ENCODE data around the gene ZNF785. TPM values are rescaled to one million over a fixed set of nuclear protein-coding genes. Genes with fewer than 3 reads are reported as not detected.
"Not testable (repeated sequence)": the region's sequence is repeated elsewhere in the genome, so short reads cannot be mapped to it uniquely, and the experiment has no call there.

ZNF785 gene
- total and polyA plus RNA-seq, 7 donors: 0.92 to 19.9 (median 7.8) TPM

GRCh38 chr16:30600215-30600614, 14.7 kb upstream of the ZNF785 start:
- TF ChIP-seq EP300 (IDR thresholded peaks at IDR 0.05) (no peak), POLR2A (IDR thresholded peaks at IDR 0.05) (no peak), POLR2AphosphoS5 (IDR thresholded peaks at IDR 0.05) (no peak), CTCF (IDR thresholded peaks at IDR 0.05) (no peak)

GRCh38 chr16:30592871-30593270, 7.4 kb upstream of the ZNF785 start:
- intact Hi-C loops (cut with DNase I): no loop called here
- no peaks in the 10 kb centered on the region for H3K4me1 ChIP-seq
- no peaks in the 10 kb centered on the region for H3K9me3 ChIP-seq
- H3K4me3 ChIP-seq: no peak overlapping the region
- TF ChIP-seq CTCF (IDR thresholded peaks at IDR 0.05): no peak
- TF ChIP-seq EP300 (IDR thresholded peaks at IDR 0.05): no peak
- TF ChIP-seq POLR2AphosphoS5 (IDR thresholded peaks at IDR 0.05): no peak
- no peak for TF ChIP-seq POLR2A (IDR thresholded peaks at IDR 0.05)
- 95 to 98% methylated on average over 4 of the region's 4 CpGs for WGBS, 2 donors
- DNase-seq: no peak
- no peaks in the 10 kb centered on the region for H3K36me3 ChIP-seq
- no peaks in the 10 kb centered on the region for H3K27me3 ChIP-seq
- H3K27ac ChIP-seq: no peak overlapping the region

More at GRCh38 chr16:30600215-30600614, 14.7 kb upstream of the ZNF785 start:
- Histone ChIP-seq H3K4me1 (peaks cover 0 to 9% (median 4%) of the 10 kb centered on the region in 4 donors), H3K27ac (no peak overlapping the region), H3K4me3 (no peak overlapping the region), H3K9me3 (no peaks in the 10 kb centered on the region), H3K36me3 (peaks cover 5 to 26% (median 19%) of the 10 kb centered on the region in 4 donors), H3K27me3 (no peaks in the 10 kb centered on the region)
- 96% methylated on average over 3 of the region's 3 CpGs for WGBS, 2 donors
- DNase-seq: no peak
- intact Hi-C loops (cut with DNase I): no loop called here

- H3K27me3 ChIP-seq; H3K27ac ChIP-seq; H3K4me1 ChIP-seq; DNase-seq; H3K36me3 ChIP-seq; intact Hi-C loops (cut with DNase I); H3K9me3 ChIP-seq; H3K4me3 ChIP-seq: not testable (repeated sequence)
- WGBS, 2 donors: 97 to 98% methylated on average over 9 of the region's 9 CpGs
These were observed 5.4 kb upstream of the ZNF785 start for GRCh38 chr16:30590869-30591268.

- H3K36me3 ChIP-seq; H3K27ac ChIP-seq; intact Hi-C loops (cut with DNase I); H3K27me3 ChIP-seq; DNase-seq; H3K4me3 ChIP-seq; H3K9me3 ChIP-seq: not testable (repeated sequence)
- 89 to 94% methylated on average over 2 of the region's 2 CpGs for WGBS, 2 donors
- H3K4me1 ChIP-seq: peaks cover 0 to 13% (median 9%) of the 10 kb centered on the region in 4 donors
These were observed 4.1 kb upstream of the ZNF785 start for GRCh38 chr16:30589582-30589981.

GRCh38 chr16:30588651-30589050, 3.2 kb upstream of the ZNF785 start:
- Histone ChIP-seq H3K27me3 (no peaks in the 10 kb centered on the region), H3K36me3 (peaks cover 0 to 4% (median 0%) of the 10 kb centered on the region in 4 donors), H3K27ac (no peak overlapping the region), H3K4me3 (no peak overlapping the region), H3K9me3 (no peaks in the 10 kb centered on the region), H3K4me1 (peaks cover 0 to 20% (median 17%) of the 10 kb centered on the region in 4 donors)
- WGBS, 2 donors: 91 to 95% methylated on average over 2 of the region's 2 CpGs
- TF ChIP-seq CTCF (IDR thresholded peaks at IDR 0.05) (no peak), POLR2A (IDR thresholded peaks at IDR 0.05) (no peak), POLR2AphosphoS5 (IDR thresholded peaks at IDR 0.05) (no peak), EP300 (IDR thresholded peaks at IDR 0.05) (no peak)
- intact Hi-C loops (cut with DNase I): no loop called here
- DNase-seq: no peak

- DNase-seq: peak; percentile 66
- intact Hi-C loops (cut with DNase I): loop anchor here (1.0 to 2.0 kb wide), 3 partner anchors 14 to 44 kb away; partner anchors contain the start of genes ZNF688 and ZNF764
- WGBS, 2 donors: 1 to 2% methylated on average over 23 of the region's 23 CpGs
- Histone ChIP-seq H3K27ac (peak overlapping the region; percentile 91 to 94 (median 94)), H3K36me3 (peaks cover 7 to 33% (median 19%) of the 10 kb centered on the region in 4 donors), H3K9me3 (no peaks in the 10 kb centered on the region), H3K27me3 (no peaks in the 10 kb centered on the region), H3K4me3 (peak overlapping the region; percentile 59 to 88 (median 70)), H3K4me1 (peaks cover 0 to 29% (median 28%) of the 10 kb centered on the region in 4 donors)
- TF ChIP-seq EP300 (IDR thresholded peaks at IDR 0.05): no peak
- TF ChIP-seq POLR2A (IDR thresholded peaks at IDR 0.05): no peak
- TF ChIP-seq POLR2AphosphoS5 (IDR thresholded peaks at IDR 0.05): no peak
- TF ChIP-seq CTCF (IDR thresholded peaks at IDR 0.05): no peak
These were observed 486 bp downstream of the ZNF785 start for GRCh38 chr16:30585022-30585399.
